KMS-11 (cell line): Measurements from ENCODE around the gene OR5AN1.

Source experiments
- H2AFZ ChIP-seq: fragments of 200-600 bp; sonication (generic); 2 replicates; pipeline ENCODE4 v1.6.1; 2016; ENCODE audit warnings: antibody characterized with exemption, mixed run types, low read depth
- H3K27ac ChIP-seq: fragments of 200-600 bp; sonication (generic); 2 replicates; pipeline ENCODE4 v1.6.1; 2016; ENCODE audit warnings: mild to moderate bottlenecking, mixed run types
- H3K27me3 ChIP-seq: fragments of 200-600 bp; sonication (generic); 2 replicates; pipeline ENCODE4 v1.6.1; 2017; ENCODE audit warnings: mild to moderate bottlenecking, low read depth, mixed run types, moderate library complexity; ENCODE audit not compliant: insufficient read depth
- H3K36me3 ChIP-seq: fragments of 200-600 bp; sonication (generic); 2 replicates; pipeline ENCODE4 v1.6.1; 2017; ENCODE audit warnings: mild to moderate bottlenecking, mixed run types; ENCODE audit not compliant: insufficient read depth
- H3K4me1 ChIP-seq: fragments of 200-600 bp; sonication (generic); 2 replicates; pipeline ENCODE4 v1.6.1; 2016; ENCODE audit warnings: mild to moderate bottlenecking, low read depth, mixed run types; ENCODE audit not compliant: poor library complexity, severe bottlenecking
- H3K4me2 ChIP-seq: fragments of 200-600 bp; sonication (generic); 2 replicates; pipeline ENCODE4 v1.7.0; 2016; ENCODE audit warnings: mild to moderate bottlenecking, mixed run types
- H3K4me3 ChIP-seq: fragments of 200-600 bp; sonication (generic); IDR thresholded peaks from 2 replicates; pipeline ENCODE4 v1.6.1; 2017; ENCODE audit warnings: low read depth, low read length, mixed read lengths; ENCODE audit not compliant: insufficient read depth
- H3K79me2 ChIP-seq: fragments of 200-600 bp; sonication (generic); 2 replicates; pipeline ENCODE4 v1.6.1; 2016; ENCODE audit warnings: low read depth, mixed run types; ENCODE audit not compliant: insufficient read depth
- H3K9ac ChIP-seq: fragments of 200-600 bp; sonication (generic); 2 replicates; pipeline ENCODE4 v1.6.1; 2016; ENCODE audit warnings: mild to moderate bottlenecking, mixed run types
- H4K20me1 ChIP-seq: fragments of 200-600 bp; sonication (generic); 2 replicates; pipeline ENCODE4 v1.6.1; 2016; ENCODE audit warnings: mild to moderate bottlenecking, mixed run types; ENCODE audit not compliant: insufficient read depth
- TF ChIP-seq, protein P1 (sequence below): fragments of 200-600 bp; sonication (generic); conservative IDR thresholded peaks from 2 replicates; pipeline ENCODE4 v1.6.1; 2017; ENCODE audit warnings: low read depth, mild to moderate bottlenecking, antibody characterized with exemption, low read length, moderate library complexity, mixed read lengths

OR5AN1 gene

DNA sequence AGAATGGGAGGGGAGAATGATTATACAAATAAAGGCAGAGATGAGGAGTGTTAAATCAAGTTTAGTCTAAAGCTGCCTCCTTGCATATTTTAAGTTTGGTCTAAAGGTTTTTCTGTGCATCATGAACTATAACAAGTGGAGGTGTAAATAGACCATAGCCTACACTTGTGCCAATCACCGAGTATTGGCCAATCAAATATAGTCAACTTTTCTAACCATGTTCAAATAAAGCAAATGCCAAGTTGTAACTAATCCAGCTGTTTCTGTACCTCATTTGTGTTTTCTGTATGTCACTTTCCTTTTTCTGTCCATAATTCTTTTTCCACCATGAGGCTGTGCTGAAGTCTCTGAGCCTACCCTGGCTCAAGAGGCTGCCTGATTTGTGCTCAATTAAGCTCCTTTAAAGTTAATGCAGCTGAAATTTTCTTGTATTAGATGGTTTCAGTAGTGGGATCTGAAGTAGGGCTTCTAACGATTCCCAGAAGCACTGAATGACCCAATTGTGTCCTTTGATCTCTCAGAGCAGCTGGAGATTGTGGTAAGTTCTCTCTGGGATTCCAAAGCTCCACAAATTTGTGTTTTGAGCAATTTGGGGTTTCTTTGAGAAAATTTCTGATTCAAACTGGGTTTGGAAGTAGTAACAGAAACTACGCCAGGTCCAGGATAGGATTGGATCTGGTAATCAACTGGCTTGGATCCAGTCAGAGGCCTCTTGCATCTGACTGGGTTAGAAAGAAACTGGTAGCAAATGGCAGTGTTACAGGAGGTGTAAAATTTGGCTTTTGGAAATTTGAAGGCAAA is 42.0 kb downstream of the OR5AN1 start:
- TF ChIP-seq, protein P1, sequence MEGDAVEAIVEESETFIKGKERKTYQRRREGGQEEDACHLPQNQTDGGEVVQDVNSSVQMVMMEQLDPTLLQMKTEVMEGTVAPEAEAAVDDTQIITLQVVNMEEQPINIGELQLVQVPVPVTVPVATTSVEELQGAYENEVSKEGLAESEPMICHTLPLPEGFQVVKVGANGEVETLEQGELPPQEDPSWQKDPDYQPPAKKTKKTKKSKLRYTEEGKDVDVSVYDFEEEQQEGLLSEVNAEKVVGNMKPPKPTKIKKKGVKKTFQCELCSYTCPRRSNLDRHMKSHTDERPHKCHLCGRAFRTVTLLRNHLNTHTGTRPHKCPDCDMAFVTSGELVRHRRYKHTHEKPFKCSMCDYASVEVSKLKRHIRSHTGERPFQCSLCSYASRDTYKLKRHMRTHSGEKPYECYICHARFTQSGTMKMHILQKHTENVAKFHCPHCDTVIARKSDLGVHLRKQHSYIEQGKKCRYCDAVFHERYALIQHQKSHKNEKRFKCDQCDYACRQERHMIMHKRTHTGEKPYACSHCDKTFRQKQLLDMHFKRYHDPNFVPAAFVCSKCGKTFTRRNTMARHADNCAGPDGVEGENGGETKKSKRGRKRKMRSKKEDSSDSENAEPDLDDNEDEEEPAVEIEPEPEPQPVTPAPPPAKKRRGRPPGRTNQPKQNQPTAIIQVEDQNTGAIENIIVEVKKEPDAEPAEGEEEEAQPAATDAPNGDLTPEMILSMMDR = no peak
- Histone ChIP-seq H3K4me1 (no peaks in the 10 kb centered on the region), H3K79me2 (no peaks in the 10 kb centered on the region), H2AFZ (no peak overlapping the region), H3K36me3 (no peaks in the 10 kb centered on the region), H3K4me2 (no peak overlapping the region), H3K4me3 (no peak overlapping the region), H3K9ac (no peak overlapping the region), H3K27ac (no peak overlapping the region), H4K20me1 (no peaks in the 10 kb centered on the region), H3K27me3 (no peaks in the 10 kb centered on the region)

DNA sequence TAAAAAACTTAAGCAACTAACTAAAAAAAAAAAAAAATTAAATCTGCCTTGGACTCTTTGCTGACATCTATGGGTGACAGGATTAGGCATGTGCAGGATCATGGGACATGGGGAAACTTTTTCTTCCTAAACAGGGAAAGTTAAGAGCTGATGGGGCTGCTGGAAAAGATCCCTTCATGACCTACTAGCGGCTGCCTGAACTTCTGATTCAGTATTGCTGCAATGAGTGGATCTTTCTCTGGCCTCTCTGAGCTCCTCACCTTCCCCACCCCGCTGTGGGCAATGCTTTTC is 42.5 kb downstream of the OR5AN1 start:
- H2AFZ ChIP-seq = no peak overlapping the region
- no peaks in the 10 kb centered on the region for H4K20me1 ChIP-seq
- H3K27ac ChIP-seq = no peak overlapping the region
- H3K4me1 ChIP-seq = no peaks in the 10 kb centered on the region
- H3K36me3 ChIP-seq = no peaks in the 10 kb centered on the region
- H3K4me2 ChIP-seq = no peak overlapping the region
- no peaks in the 10 kb centered on the region for H3K27me3 ChIP-seq
- no peak overlapping the region for H3K9ac ChIP-seq
- no peak overlapping the region for H3K4me3 ChIP-seq
- no peaks in the 10 kb centered on the region for H3K79me2 ChIP-seq
- TF ChIP-seq, protein P1 = no peak

DNA sequence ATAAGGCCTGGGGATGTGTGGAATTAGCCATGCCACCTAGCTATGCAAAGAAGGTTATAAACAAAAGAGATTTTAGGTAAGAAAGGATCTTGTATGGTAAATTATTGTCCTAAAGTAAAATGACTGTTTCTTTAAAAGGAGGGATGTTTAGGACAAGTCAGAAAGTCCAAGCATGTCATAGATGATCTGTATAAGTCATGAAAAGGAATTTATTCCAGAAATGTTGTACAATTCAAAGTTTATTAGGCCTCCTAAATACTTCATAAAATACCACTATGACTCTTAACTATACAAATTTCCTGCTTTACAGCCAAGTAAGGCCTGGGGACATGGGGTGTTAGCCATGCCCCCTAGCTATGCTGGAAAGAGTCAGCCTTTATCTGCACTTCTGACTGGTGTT is 44.9 kb downstream of the OR5AN1 start:
- no peak overlapping the region for H3K27ac ChIP-seq
- TF ChIP-seq, protein P1 = no peak
- H2AFZ ChIP-seq = no peak overlapping the region
- no peaks in the 10 kb centered on the region for H4K20me1 ChIP-seq
- no peak overlapping the region for H3K4me2 ChIP-seq
- H3K27me3 ChIP-seq = no peaks in the 10 kb centered on the region
- H3K4me1 ChIP-seq = no peaks in the 10 kb centered on the region
- H3K9ac ChIP-seq = no peak overlapping the region
- H3K36me3 ChIP-seq = no peaks in the 10 kb centered on the region
- no peaks in the 10 kb centered on the region for H3K79me2 ChIP-seq
- no peak overlapping the region for H3K4me3 ChIP-seq

DNA sequence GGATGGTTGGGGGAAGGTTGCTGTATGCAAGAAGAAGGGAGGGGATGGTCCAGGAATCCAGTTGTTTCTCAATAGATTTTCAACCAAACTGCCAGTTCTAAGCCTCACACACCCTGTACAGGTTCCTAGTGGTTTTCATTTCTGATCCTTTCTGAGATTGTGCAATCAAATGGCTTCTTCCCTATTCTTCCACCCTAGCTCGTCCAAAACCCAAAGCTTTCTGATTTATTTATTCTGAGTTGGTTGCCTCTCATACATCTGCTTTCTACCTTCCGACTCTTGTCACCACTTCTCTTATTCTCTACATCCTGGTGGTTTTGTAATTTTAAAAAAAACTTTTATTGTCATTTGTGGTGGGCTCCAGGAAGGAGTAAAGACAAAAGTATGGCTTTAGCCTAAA is 55.0 kb downstream of the OR5AN1 start:
- TF ChIP-seq, protein P1 = no peak
- H3K9ac ChIP-seq = no peak overlapping the region
- H3K36me3 ChIP-seq = no peaks in the 10 kb centered on the region
- no peaks in the 10 kb centered on the region for H3K4me1 ChIP-seq
- no peak overlapping the region for H3K27ac ChIP-seq
- H3K4me3 ChIP-seq = no peak overlapping the region
- no peak overlapping the region for H2AFZ ChIP-seq
- no peaks in the 10 kb centered on the region for H3K79me2 ChIP-seq
- H3K27me3 ChIP-seq = no peaks in the 10 kb centered on the region
- no peak overlapping the region for H3K4me2 ChIP-seq
- H4K20me1 ChIP-seq = no peaks in the 10 kb centered on the region
